PC-9 (cell line): ENCODE data around the gene NSD2. TPM values are rescaled to one million over a fixed set of nuclear protein-coding genes. Genes with fewer than 3 reads are reported as not detected.
"Not testable (repeated sequence)": the region's sequence is repeated elsewhere in the genome, so short reads cannot be mapped to it uniquely, and the experiment has no call there.

Experiments
- BruUV-seq: library from RNA; stranded (reverse); fragments of 400-500 nt; replicated peaks from 2 replicates; lab custom pipeline; 2021; lab: Mats Ljungman, UMichigan
- CTCF ChIA-PET: fragments of 300-600 bp; sonication (Branson Sonifier 250); formaldehyde crosslinking; loops from one replicate; lab custom pipeline; 2022; ENCODE audit warnings: antibody characterized with exemption; lab: Charles Lee
- POLR2A ChIA-PET: fragments of 300-600 bp; sonication (Branson Sonifier 250); formaldehyde crosslinking; loops from one replicate; lab custom pipeline; 2022; ENCODE audit warnings: antibody characterized with exemption; ENCODE audit not compliant: unreplicated experiment; lab: Charles Lee
- DNase-seq, 2 experiments: peaks; one replicate each; pipeline versions ENCODE4 v3.0.0 to v3.0.0-alpha.2; 2015 to 2022; ENCODE audit warnings: mixed read lengths in 1 of 2
- H2AFZ ChIP-seq: fragments of 200-600 bp; sonication (generic); 2 replicates; pipeline ENCODE4 v1.8.1; 2017; ENCODE audit warnings: antibody characterized with exemption
- H3F3A ChIP-seq: fragments of 200-600 bp; sonication (generic); 2 replicates; pipeline ENCODE4 v1.8.1; 2017; ENCODE audit warnings: antibody characterized with exemption, mild to moderate bottlenecking, low read depth; ENCODE audit not compliant: insufficient read depth
- H3K27ac ChIP-seq: fragments of 200-600 bp; sonication (generic); 2 replicates; pipeline ENCODE4 v1.6.1; 2016; ENCODE audit warnings: mixed run types
- H3K27me3 ChIP-seq: fragments of 200-600 bp; sonication (generic); 2 replicates; pipeline ENCODE4 v1.6.1; 2016; ENCODE audit warnings: low read depth, mixed run types; ENCODE audit not compliant: insufficient read depth
- H3K36me3 ChIP-seq: fragments of 200-600 bp; sonication (generic); 2 replicates; pipeline ENCODE4 v1.6.1; 2016; ENCODE audit warnings: low read depth, mixed run types
- H3K4me1 ChIP-seq: fragments of 200-600 bp; sonication (generic); replicated peaks from 2 replicates; pipeline ENCODE4 v1.6.1; 2016; ENCODE audit warnings: mixed run types; ENCODE audit not compliant: insufficient read depth
- H3K4me2 ChIP-seq: fragments of 200-600 bp; sonication (generic); 2 replicates; pipeline ENCODE4 v1.6.1; 2017; ENCODE audit warnings: mixed run types
- H3K4me3 ChIP-seq: fragments of 200-600 bp; sonication (generic); 2 replicates; pipeline ENCODE4 v1.6.1; 2016; ENCODE audit warnings: mixed run types
- H3K79me2 ChIP-seq: fragments of 200-600 bp; sonication (generic); 2 replicates; pipeline ENCODE4 v1.6.1; 2017; ENCODE audit warnings: low read depth, mixed run types
- H3K9me2 ChIP-seq: fragments of 200-600 bp; sonication (generic); 2 replicates; pipeline ENCODE4 v1.8.1; 2017; ENCODE audit warnings: mild to moderate bottlenecking; ENCODE audit not compliant: insufficient read depth
- H3K9me3 ChIP-seq: fragments of 200-600 bp; sonication (generic); 2 replicates; pipeline ENCODE4 v1.8.1; 2016; ENCODE audit warnings: low read depth; ENCODE audit not compliant: insufficient read depth
- H4K20me1 ChIP-seq: fragments of 200-600 bp; sonication (generic); 2 replicates; pipeline ENCODE4 v1.8.1; 2017; ENCODE audit not compliant: insufficient read depth
- EZH2 ChIP-seq: fragments of 200-600 bp; sonication (generic); IDR thresholded peaks from 2 replicates; pipeline ENCODE4 v1.8.0; 2017; ENCODE audit warnings: antibody characterized with exemption, low read depth
- intact Hi-C: fragments of 100-400 bp; cut with micrococcal nuclease; formaldehyde crosslinking; loops from one replicate; pipeline ENCODE4 v1.10.0; 2022; ENCODE audit not compliant: unreplicated experiment
- total RNA-seq: library from RNA; stranded (reverse); gene quantifications from 2 replicates; pipeline ENCODE4 v1.2.3, GENCODE V29; 2021
- TF ChIP-seq, protein P1 (sequence below): fragments of 200-600 bp; sonication (generic); conservative IDR thresholded peaks from 2 replicates; pipeline ENCODE4 v1.6.1; 2017; ENCODE audit warnings: mixed run types, antibody characterized with exemption, mild to moderate bottlenecking, moderate library complexity

The NSD2 gene
- total RNA-seq, 1 experiment from 2014 or later = 176 TPM

DNA sequence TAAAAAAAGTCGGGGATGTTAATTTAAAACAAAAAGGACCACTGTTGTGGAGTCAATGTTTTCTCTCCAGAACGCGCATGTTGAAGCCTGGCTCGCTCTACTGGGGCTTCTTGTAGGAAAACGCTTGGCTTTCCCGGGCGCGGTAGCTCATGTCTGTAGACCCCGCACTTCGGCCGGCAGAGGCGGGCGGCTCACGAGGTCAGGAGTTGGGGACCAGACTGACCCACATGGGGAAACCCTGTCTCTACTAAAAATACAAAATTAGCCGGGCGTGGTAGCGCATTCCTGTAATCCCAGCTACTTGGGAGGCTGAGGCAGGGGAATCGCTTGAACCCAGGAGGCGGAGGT lies 122.0 kb downstream of the NSD2 start:
- H3K4me2 ChIP-seq = no peak overlapping the region
- no peak overlapping the region for H3K27ac ChIP-seq
- no peaks in the 10 kb centered on the region for H3K27me3 ChIP-seq
- H4K20me1 ChIP-seq = peaks cover 33% of the 10 kb centered on the region
- no TSS peak for BruUV-seq
- peaks cover 14% of the 10 kb centered on the region; the same call in 1 of the 2 replicates for H3F3A ChIP-seq
- peaks cover 18% of the 10 kb centered on the region for H3K4me1 ChIP-seq
- peaks cover 63% of the 10 kb centered on the region for H3K79me2 ChIP-seq
- TF ChIP-seq EZH2 = no peak
- TF ChIP-seq, protein P1, sequence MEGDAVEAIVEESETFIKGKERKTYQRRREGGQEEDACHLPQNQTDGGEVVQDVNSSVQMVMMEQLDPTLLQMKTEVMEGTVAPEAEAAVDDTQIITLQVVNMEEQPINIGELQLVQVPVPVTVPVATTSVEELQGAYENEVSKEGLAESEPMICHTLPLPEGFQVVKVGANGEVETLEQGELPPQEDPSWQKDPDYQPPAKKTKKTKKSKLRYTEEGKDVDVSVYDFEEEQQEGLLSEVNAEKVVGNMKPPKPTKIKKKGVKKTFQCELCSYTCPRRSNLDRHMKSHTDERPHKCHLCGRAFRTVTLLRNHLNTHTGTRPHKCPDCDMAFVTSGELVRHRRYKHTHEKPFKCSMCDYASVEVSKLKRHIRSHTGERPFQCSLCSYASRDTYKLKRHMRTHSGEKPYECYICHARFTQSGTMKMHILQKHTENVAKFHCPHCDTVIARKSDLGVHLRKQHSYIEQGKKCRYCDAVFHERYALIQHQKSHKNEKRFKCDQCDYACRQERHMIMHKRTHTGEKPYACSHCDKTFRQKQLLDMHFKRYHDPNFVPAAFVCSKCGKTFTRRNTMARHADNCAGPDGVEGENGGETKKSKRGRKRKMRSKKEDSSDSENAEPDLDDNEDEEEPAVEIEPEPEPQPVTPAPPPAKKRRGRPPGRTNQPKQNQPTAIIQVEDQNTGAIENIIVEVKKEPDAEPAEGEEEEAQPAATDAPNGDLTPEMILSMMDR = no peak
- no peak for DNase-seq
- intact Hi-C loops = no loop called here
- no peaks in the 10 kb centered on the region for H3K9me2 ChIP-seq
- H3K4me3 ChIP-seq = no peak overlapping the region
- ChIA-PET POLR2A (no interaction called here), CTCF (no interaction called here)
- H2AFZ ChIP-seq = no peak overlapping the region
- H3K36me3 ChIP-seq = peaks cover 11% of the 10 kb centered on the region
- peaks cover 8% of the 10 kb centered on the region; the same call in 1 of the 2 replicates for H3K9me3 ChIP-seq

- Histone ChIP-seq H4K20me1 (peaks cover 33% of the 10 kb centered on the region), H3K4me1 (peaks cover 24% of the 10 kb centered on the region), H3K79me2 (peaks cover 68% of the 10 kb centered on the region), H3K36me3 (peaks cover 11% of the 10 kb centered on the region), H3F3A (peaks cover 22% of the 10 kb centered on the region)
- CTCF ChIA-PET, H3K27me3 ChIP-seq, intact Hi-C loops, H3K9me3 ChIP-seq, DNase-seq, POLR2A ChIA-PET, H3K4me3 ChIP-seq, H3K4me2 ChIP-seq, H3K9me2 ChIP-seq, BruUV-seq, H3K27ac ChIP-seq, H2AFZ ChIP-seq: not testable (repeated sequence)
These were observed 122.7 kb downstream of the NSD2 start for GRCh38 chr4:1993718-1994516.

DNA sequence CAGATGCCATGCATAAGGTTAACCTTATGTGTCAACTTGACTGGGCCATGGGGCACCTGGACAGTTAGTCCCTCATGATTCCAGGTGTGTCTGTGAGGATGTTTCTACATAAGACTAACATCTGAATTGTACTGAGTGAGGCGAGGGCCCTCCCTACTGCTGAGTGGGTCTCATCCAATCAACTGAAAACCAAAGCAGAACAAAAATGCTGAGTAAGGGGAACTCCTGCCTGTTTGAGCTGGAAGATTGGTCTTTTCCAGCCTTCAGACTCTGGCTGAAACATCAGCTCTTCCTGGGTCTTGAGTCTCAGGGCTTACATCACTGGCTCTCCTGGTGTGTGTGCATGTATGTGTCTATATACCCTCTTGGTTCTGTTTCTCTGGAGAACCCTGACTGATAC lies 123.7 kb downstream of the NSD2 start:
- Histone ChIP-seq H3K36me3 (peaks cover 11% of the 10 kb centered on the region), H4K20me1 (peaks cover 33% of the 10 kb centered on the region), H3K27me3 (no peaks in the 10 kb centered on the region), H3K79me2 (peaks cover 78% of the 10 kb centered on the region), H3F3A (peaks cover 31% of the 10 kb centered on the region), H3K9me3 (peaks cover 8% of the 10 kb centered on the region; the same call in 1 of the 2 replicates), H3K27ac (no peak overlapping the region), H3K4me3 (no peak overlapping the region), H2AFZ (no peak overlapping the region), H3K4me2 (no peak overlapping the region), H3K9me2 (no peaks in the 10 kb centered on the region), H3K4me1 (peaks cover 35% of the 10 kb centered on the region)
- ChIA-PET CTCF (no interaction called here), POLR2A (no interaction called here)
- no peak for TF ChIP-seq EZH2
- TF ChIP-seq, protein P1 = no peak
- no peak for DNase-seq
- intact Hi-C loops = no loop called here
- BruUV-seq = no TSS peak
